ENCODE data around the gene TPM1. TPM values are rescaled to one million over a fixed set of nuclear protein-coding genes. Genes with fewer than 3 reads are reported as not detected.

TPM1 gene
- total RNA-seq, 1 experiment from 2014 or later = 298 TPM

GRCh38 chr15:63043335-63044076 lies 959 bp downstream of the TPM1 start:
- Histone ChIP-seq H3K27me3 (ENCODE audit: control insufficient read depth, insufficient read depth, low read length) (no peaks in the 10 kb centered on the region), H3K36me3 (ENCODE audit: control insufficient read depth, insufficient read depth, low read length) (no peaks in the 10 kb centered on the region; the same call in 1 of the 2 replicates), H3K9me3 (ENCODE audit: control insufficient read depth, insufficient read depth, low read depth, low read length) (no peaks in the 10 kb centered on the region), H3K4me3 (ENCODE audit: low read depth in 2 of 2, low read length in 2 of 2) (peak overlapping the region; percentile 90 to 94), H3K27ac (ENCODE audit: low read length) (peak overlapping the region; percentile 83), H3K4me1 (ENCODE audit: control insufficient read depth, insufficient read depth, low read length) (peaks cover 52% of the 10 kb centered on the region)
- no peak for DNase-seq (ENCODE audit: low read depth, low spot score)
- TSS peak; percentile 73 for BruUV-seq (replicated peaks)
- intact Hi-C loops (cut with micrococcal nuclease; ENCODE audit: unreplicated experiment) (loop anchor here (2.0 to 10.0 kb wide), 2 partner anchors 111 to 261 kb away; partner anchors contain the start of gene RPS27L), in situ Hi-C loops (cut with HindIII; ENCODE audit: low pct_unique_long_range_greater_than_20kb, low sequenced_read_pairs) (no loop called here)
- TF ChIP-seq SIN3A (IDR thresholded peaks at IDR 0.05; ENCODE audit: borderline replicate concordance, insufficient read depth, low read depth, low read length) = no peak
- TF ChIP-seq TCF7L2 (IDR thresholded peaks at IDR 0.05; ENCODE audit: low read depth, low read length) = no peak
- TF ChIP-seq REST (IDR thresholded peaks at IDR 0.05; ENCODE audit: insufficient read depth in 1 of 2, low read depth in 2 of 2, low read length in 1 of 2) = no peak
- TF ChIP-seq CTCF (IDR thresholded peaks at IDR 0.05) = no peak
- no peak for TF ChIP-seq POLR2AphosphoS5 (IDR thresholded peaks at IDR 0.05; ENCODE audit: low read depth, low read length)
- ChIA-PET POLR2A (interaction anchor here (0.6 kb wide), 2 partner anchors 25 to 199 kb away, joined by 4 to 6 read pairs; no protein-coding TSS in a partner anchor), CTCF (interaction anchor here (0.6 to 0.7 kb wide), 2 partner anchors 189 to 393 kb away, joined by 5 to 6 read pairs; no protein-coding TSS in a partner anchor)
- ATAC-seq = no peak

GRCh38 chr15:63044077-63044644 lies 1.6 kb downstream of the TPM1 start:
- H3K9me3 ChIP-seq (ENCODE audit: control insufficient read depth, insufficient read depth, low read depth, low read length) = no peaks in the 10 kb centered on the region
- peaks cover 49% of the 10 kb centered on the region for H3K4me1 ChIP-seq (ENCODE audit: control insufficient read depth, insufficient read depth, low read length)
- peak overlapping the region; percentile 90 to 94 for H3K4me3 ChIP-seq (ENCODE audit: low read depth in 2 of 2, low read length in 2 of 2)
- H3K36me3 ChIP-seq (ENCODE audit: control insufficient read depth, insufficient read depth, low read length) = no peaks in the 10 kb centered on the region; the same call in 1 of the 2 replicates
- ChIA-PET POLR2A (interaction anchor here (0.6 kb wide), 2 partner anchors 25 to 200 kb away, joined by 4 to 6 read pairs; no protein-coding TSS in a partner anchor), CTCF (interaction anchor here (0.6 to 1.4 kb wide), 3 partner anchors 190 to 392 kb away, joined by 3 to 6 read pairs (median 5); no protein-coding TSS in a partner anchor)
- no peak for ATAC-seq
- peak overlapping the region; percentile 83 for H3K27ac ChIP-seq (ENCODE audit: low read length)
- intact Hi-C loops (cut with micrococcal nuclease; ENCODE audit: unreplicated experiment) (loop anchor here (2.0 to 10.0 kb wide), 2 partner anchors 111 to 261 kb away; partner anchors contain the start of gene RPS27L), in situ Hi-C loops (cut with HindIII; ENCODE audit: low pct_unique_long_range_greater_than_20kb, low sequenced_read_pairs) (no loop called here)
- TF ChIP-seq SIN3A (IDR thresholded peaks at IDR 0.05; ENCODE audit: borderline replicate concordance, insufficient read depth, low read depth, low read length) (no peak), CTCF (IDR thresholded peaks at IDR 0.05) (no peak), POLR2AphosphoS5 (IDR thresholded peaks at IDR 0.05; ENCODE audit: low read depth, low read length) (no peak), REST (IDR thresholded peaks at IDR 0.05; ENCODE audit: insufficient read depth in 1 of 2, low read depth in 2 of 2, low read length in 1 of 2) (no peak), TCF7L2 (IDR thresholded peaks at IDR 0.05; ENCODE audit: low read depth, low read length) (no peak)
- no peak for DNase-seq (ENCODE audit: low read depth, low spot score)
- no TSS peak for BruUV-seq (replicated peaks)
- H3K27me3 ChIP-seq (ENCODE audit: control insufficient read depth, insufficient read depth, low read length) = no peaks in the 10 kb centered on the region

Measured in Panc1 (cell line).